Esophagus mucosa (tissue), 1 donor: ENCODE measurements around the gene PCSK2. TPM values are rescaled to one million over a fixed set of nuclear protein-coding genes. Genes with fewer than 3 reads are reported as not detected.
A peak's percentile ranks its signal among the peaks of the same experiment; 100 is the strongest.

ENCODE experiments used
- ATAC-seq: fragments of 200-7000 bp; cut with Tn5 transposase; one replicate; pipeline ENCODE4 v1.9.1; 2020
- total RNA-seq: library from RNA; stranded (reverse); gene quantifications from one replicate; pipeline ENCODE4 v1.2.4, GENCODE V29; 2023
- donor health status: DM: yes; HTN: yes; CAD: no.

The PCSK2 gene
- total RNA-seq, 1 donor from 2014 or later, result 0.12 TPM

- no peak for ATAC-seq
These were observed 283.7 kb downstream of the PCSK2 start for GRCh38 chr20:17510548-17510947.

- no peak for ATAC-seq
These were observed 284.6 kb downstream of the PCSK2 start for GRCh38 chr20:17511401-17511800.

- ATAC-seq, result no peak
These were observed 287.1 kb downstream of the PCSK2 start for GRCh38 chr20:17513939-17514338.

GRCh38 chr20:17515053-17515452, 288.2 kb downstream of the PCSK2 start:
- no peak for ATAC-seq

- ATAC-seq, result no peak
These were observed 291.7 kb downstream of the PCSK2 start for GRCh38 chr20:17518339-17519052.

- no peak for ATAC-seq
These were observed 292.9 kb downstream of the PCSK2 start for GRCh38 chr20:17519606-17520285.

GRCh38 chr20:17520583-17520982, 293.7 kb downstream of the PCSK2 start:
- no peak for ATAC-seq

- ATAC-seq, result no peak
These were observed 295.7 kb downstream of the PCSK2 start for GRCh38 chr20:17522528-17522927.

- no peak for ATAC-seq
These were observed 296.5 kb downstream of the PCSK2 start for GRCh38 chr20:17523326-17523725.

GRCh38 chr20:17524560-17524959, 297.7 kb downstream of the PCSK2 start:
- ATAC-seq, result peak; percentile 90

- ATAC-seq, result peak; percentile 39
These were observed 298.3 kb downstream of the PCSK2 start for GRCh38 chr20:17525132-17525531.

- peak; percentile 78 for ATAC-seq
These were observed 298.8 kb downstream of the PCSK2 start for GRCh38 chr20:17525650-17526049.

GRCh38 chr20:17529586-17529985, 302.7 kb downstream of the PCSK2 start:
- ATAC-seq, result no peak

- no peak for ATAC-seq
These were observed 303.3 kb downstream of the PCSK2 start for GRCh38 chr20:17530153-17530552.

- peak; percentile 80 for ATAC-seq
These were observed 304.1 kb downstream of the PCSK2 start, which contains the start of gene BFSP1 for GRCh38 chr20:17530716-17531664. Gene BFSP1 (minus strand): TSS chr20:17531379. CDS start chr20:17531329, 50 bp downstream.

- no peak for ATAC-seq
These were observed 304.8 kb downstream of the PCSK2 start for GRCh38 chr20:17531665-17532025.

GRCh38 chr20:17533396-17533795, 306.6 kb downstream of the PCSK2 start:
- peak; percentile 63 for ATAC-seq

GRCh38 chr20:17534077-17534476, 307.2 kb downstream of the PCSK2 start:
- no peak for ATAC-seq
